Mesenchymal stem cell (in vitro differentiated cells and primary cell): ENCODE data around the gene ACBD6.
"Not testable (repeated sequence)": the region's sequence is repeated elsewhere in the genome, so short reads cannot be mapped to it uniquely, and the experiment has no call there.

Source experiments
- DNase-seq: peaks from one replicate; pipeline ENCODE4 v3.0.0-alpha.2; 2013
- H2AFZ ChIP-seq: one replicate; pipeline ENCODE4 v1.6.1; 2013; ENCODE audit warnings: low read depth, mild to moderate bottlenecking, control low read depth, inconsistent platforms, low read length, moderate library complexity
- H2AK5ac ChIP-seq: 2 replicates; pipeline ENCODE4 v1.6.1; 2013; ENCODE audit warnings: low read length, moderate library complexity, mild to moderate bottlenecking, inconsistent platforms; ENCODE audit not compliant: severe bottlenecking
- H2BK120ac ChIP-seq: one replicate; pipeline ENCODE4 v1.6.1; 2013; ENCODE audit warnings: low read depth, mild to moderate bottlenecking, inconsistent platforms, low read length, moderate library complexity
- H2BK12ac ChIP-seq, 2 experiments: one replicate each; pipeline ENCODE4 v1.6.1; 2013; ENCODE audit warnings: inconsistent platforms in 2 of 2, low read length in 2 of 2, mild to moderate bottlenecking in 2 of 2, moderate library complexity in 2 of 2, control low read depth in 1 of 2
- H2BK15ac ChIP-seq: one replicate; pipeline ENCODE4 v1.6.1; 2013; ENCODE audit warnings: mild to moderate bottlenecking, low read depth, inconsistent platforms; ENCODE audit not compliant: poor library complexity, severe bottlenecking
- H2BK5ac ChIP-seq: 2 replicates; pipeline ENCODE4 v1.6.1; 2013; ENCODE audit warnings: low read depth, mild to moderate bottlenecking, low read length, control low read depth, inconsistent platforms; ENCODE audit not compliant: poor library complexity, severe bottlenecking
- H3K14ac ChIP-seq, 2 experiments: one replicate each; pipeline ENCODE4 v1.6.1; 2013; ENCODE audit warnings: inconsistent platforms in 2 of 2, low read length in 2 of 2, control low read depth in 1 of 2, mild to moderate bottlenecking in 1 of 2, moderate library complexity in 1 of 2
- H3K18ac ChIP-seq, 2 experiments: one replicate each; pipeline ENCODE4 v1.6.1; 2013; ENCODE audit warnings: inconsistent platforms in 2 of 2, low read length in 2 of 2, control low read depth in 1 of 2, low read depth in 1 of 2, mild to moderate bottlenecking in 1 of 2
- H3K23ac ChIP-seq, 2 experiments: one replicate each; pipeline ENCODE4 v1.6.1; 2013; ENCODE audit warnings: inconsistent platforms in 2 of 2, low read length in 2 of 2, mild to moderate bottlenecking in 2 of 2, moderate library complexity in 2 of 2, control low read depth in 1 of 2
- H3K27ac ChIP-seq: 2 replicates; pipeline ENCODE4 v1.5.1; 2013; ENCODE audit warnings: mild to moderate bottlenecking, moderate library complexity, low read length, control low read depth, inconsistent platforms; ENCODE audit not compliant: poor library complexity, severe bottlenecking
- H3K27me3 ChIP-seq, 2 experiments: 2 replicates each; pipeline versions ENCODE4 v1.6.1 to v1.7.0; 2013; ENCODE audit warnings: low read length in 2 of 2, mild to moderate bottlenecking in 2 of 2, moderate library complexity in 2 of 2, control low read depth in 1 of 2, inconsistent platforms in 1 of 2; ENCODE audit not compliant: control insufficient read depth in 1 of 2, insufficient read depth in 1 of 2
- H3K36me3 ChIP-seq, 2 experiments: 2 replicates each; pipeline versions ENCODE4 v1.6.1 to v1.7.0; 2013; ENCODE audit warnings: low read length in 2 of 2, control low read depth in 1 of 2, inconsistent platforms in 1 of 2, low read depth in 1 of 2, mild to moderate bottlenecking in 1 of 2; ENCODE audit not compliant: insufficient read depth in 2 of 2, control insufficient read depth in 1 of 2
- H3K4ac ChIP-seq, 2 experiments: one replicate each; pipeline ENCODE4 v1.6.1; 2013; ENCODE audit warnings: inconsistent platforms in 2 of 2, low read length in 2 of 2, mild to moderate bottlenecking in 2 of 2, moderate library complexity in 2 of 2, control low read depth in 1 of 2, low read depth in 1 of 2
- H3K4me1 ChIP-seq: 2 replicates; pipeline ENCODE4 v1.6.1; 2013; ENCODE audit warnings: low read depth, low read length, control low read depth; ENCODE audit not compliant: control insufficient read depth, insufficient read depth
- H3K4me2 ChIP-seq: 2 replicates; pipeline ENCODE4 v1.6.1; 2013; ENCODE audit warnings: low read length, mild to moderate bottlenecking, inconsistent platforms; ENCODE audit not compliant: poor library complexity, severe bottlenecking
- H3K4me3 ChIP-seq, 2 experiments: 2 replicates each; pipeline versions ENCODE4 v1.5.1 to v1.7.0; 2013; ENCODE audit warnings: low read length in 2 of 2, mild to moderate bottlenecking in 2 of 2, control low read depth in 1 of 2, low read depth in 1 of 2; ENCODE audit not compliant: insufficient read depth in 1 of 2
- H3K79me1 ChIP-seq: replicated peaks from 2 replicates; pipeline ENCODE4 v1.6.1; 2013; ENCODE audit warnings: mild to moderate bottlenecking, control low read depth, low read length, inconsistent platforms; ENCODE audit not compliant: poor library complexity, severe bottlenecking
- H3K9ac ChIP-seq: 2 replicates; pipeline ENCODE4 v1.7.0; 2013; ENCODE audit warnings: mild to moderate bottlenecking, low read length, moderate library complexity
- H3K9me3 ChIP-seq: 2 replicates; pipeline ENCODE4 v1.7.0; 2013; ENCODE audit warnings: mild to moderate bottlenecking, low read length; ENCODE audit not compliant: control insufficient read depth
- H4K8ac ChIP-seq: one replicate; pipeline ENCODE4 v1.6.1; 2013; ENCODE audit warnings: inconsistent platforms, mild to moderate bottlenecking, low read length, moderate library complexity
- H4K91ac ChIP-seq: one replicate; pipeline ENCODE4 v1.6.1; 2013; ENCODE audit warnings: mild to moderate bottlenecking, low read length, inconsistent platforms
- WGBS: methylation state at CpG from one replicate; pipeline ENCODE4 v1.1.7; 2013; ENCODE audit warnings: mixed read lengths; 5-methylcytosine and 5-hydroxymethylcytosine counted together

ACBD6 gene

DNA sequence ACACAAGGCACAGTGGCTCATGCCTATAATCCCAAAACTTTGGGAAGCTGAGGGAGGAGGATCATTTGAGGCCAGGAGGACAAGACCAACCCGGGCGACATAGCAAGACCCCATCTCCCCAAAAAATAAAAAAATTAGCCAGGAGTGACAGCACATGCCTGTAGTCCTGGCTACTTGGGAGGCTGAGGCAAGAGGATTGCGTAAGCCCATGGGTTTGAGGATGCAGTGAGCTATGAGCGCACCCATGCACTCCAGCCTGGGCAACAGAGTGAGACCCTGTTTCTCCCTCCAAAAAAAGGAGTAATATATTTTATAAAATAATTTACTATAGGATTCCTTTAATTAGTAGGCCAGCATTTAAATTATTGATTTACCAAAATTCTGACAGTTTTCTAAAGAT lies 89.8 kb downstream of the ACBD6 start:
- H3K79me1 ChIP-seq: peaks cover 12% of the 10 kb centered on the region
- H3K18ac ChIP-seq: no peak overlapping the region
- WGBS: 100% methylated on average over 1 of the region's 4 CpGs
- H3K4ac ChIP-seq: no peak overlapping the region
- H4K8ac ChIP-seq: no peak overlapping the region
- no peak overlapping the region for H3K27ac ChIP-seq
- no peak overlapping the region for H2BK12ac ChIP-seq
- H4K91ac ChIP-seq: no peak overlapping the region
- H3K4me1 ChIP-seq: no peaks in the 10 kb centered on the region
- DNase-seq: no peak
- H2BK5ac ChIP-seq: no peak overlapping the region
- no peak overlapping the region for H3K14ac ChIP-seq
- H3K36me3 ChIP-seq: peaks cover 3 to 36% of the 10 kb centered on the region in 2 experiments
- no peak overlapping the region for H2AK5ac ChIP-seq
- no peak overlapping the region for H2BK15ac ChIP-seq
- no peaks in the 10 kb centered on the region for H3K27me3 ChIP-seq
- no peak overlapping the region for H3K9ac ChIP-seq
- H3K4me3 ChIP-seq: no peak overlapping the region
- H2BK120ac ChIP-seq: no peak overlapping the region
- no peak overlapping the region for H3K4me2 ChIP-seq
- H3K23ac ChIP-seq: no peak overlapping the region
- H3K9me3 ChIP-seq: no peaks in the 10 kb centered on the region
- no peak overlapping the region for H2AFZ ChIP-seq

DNA sequence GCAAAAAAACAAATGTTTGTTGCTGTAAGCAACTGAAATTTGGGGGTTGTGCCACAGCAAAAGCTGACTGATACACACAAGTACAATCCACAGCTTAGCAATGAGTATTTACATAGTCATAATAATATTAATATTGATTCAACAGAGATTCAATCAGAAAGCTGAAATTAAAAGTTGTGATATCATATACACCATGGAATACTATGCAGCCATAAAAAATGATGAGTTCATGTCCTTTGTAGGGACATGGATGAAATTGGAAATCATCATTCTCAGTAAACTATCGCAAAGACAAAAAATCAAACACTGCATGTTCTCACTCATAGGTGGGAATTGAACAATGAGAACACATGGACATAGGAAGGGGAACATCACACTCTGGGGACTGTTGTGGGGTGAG lies 94.2 kb downstream of the ACBD6 start:
- not testable (repeated sequence) for H3K4me2 ChIP-seq, H3K9ac ChIP-seq

DNA sequence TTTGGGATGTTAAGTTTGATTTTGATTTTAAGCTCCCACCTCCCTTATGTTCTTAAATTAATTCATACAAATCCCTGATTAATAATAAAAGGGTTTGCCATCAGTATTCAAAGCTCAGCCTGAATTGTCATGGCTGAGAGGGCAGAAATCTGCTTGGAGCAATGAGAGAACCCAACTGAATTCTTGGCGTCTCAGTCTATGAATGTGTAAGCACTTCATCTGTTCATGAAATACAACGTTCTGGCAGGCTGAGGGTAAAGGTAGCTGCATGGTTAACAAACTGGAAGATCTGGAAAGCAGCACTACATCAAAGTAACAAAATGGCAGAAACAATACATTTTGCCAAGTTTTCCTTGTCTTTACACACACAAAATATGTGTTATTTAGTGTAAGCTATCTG lies 95.3 kb downstream of the ACBD6 start:
- H3K4me3 ChIP-seq: no peak overlapping the region
- H4K91ac ChIP-seq: no peak overlapping the region
- no peak overlapping the region for H2BK12ac ChIP-seq
- no peak overlapping the region for H3K9ac ChIP-seq
- H2AFZ ChIP-seq: no peak overlapping the region
- no peak overlapping the region for H3K23ac ChIP-seq
- H3K18ac ChIP-seq: no peak overlapping the region
- H3K14ac ChIP-seq: no peak overlapping the region
- H3K4me1 ChIP-seq: no peaks in the 10 kb centered on the region
- DNase-seq: no peak
- H3K27ac ChIP-seq: no peak overlapping the region
- H3K79me1 ChIP-seq: peaks cover 16% of the 10 kb centered on the region
- WGBS: 100% methylated on average over 2 of the region's 2 CpGs
- H3K36me3 ChIP-seq: peaks cover 3 to 31% of the 10 kb centered on the region in 2 experiments
- H3K9me3 ChIP-seq: no peaks in the 10 kb centered on the region
- H3K4ac ChIP-seq: no peak overlapping the region
- H3K4me2 ChIP-seq: no peak overlapping the region
- no peaks in the 10 kb centered on the region for H3K27me3 ChIP-seq
- no peak overlapping the region for H2BK5ac ChIP-seq
- H2BK15ac ChIP-seq: no peak overlapping the region
- no peak overlapping the region for H2AK5ac ChIP-seq
- H2BK120ac ChIP-seq: no peak overlapping the region
- no peak overlapping the region for H4K8ac ChIP-seq

More for the DNA sequence above, 94.2 kb downstream of the ACBD6 start:
- not testable (repeated sequence) for H2BK120ac ChIP-seq, H2AK5ac ChIP-seq, H3K18ac ChIP-seq, H3K14ac ChIP-seq, H3K4ac ChIP-seq, H3K23ac ChIP-seq, H2BK12ac ChIP-seq, DNase-seq, H2AFZ ChIP-seq, H3K4me3 ChIP-seq, H2BK5ac ChIP-seq, H3K27me3 ChIP-seq, H3K27ac ChIP-seq, H3K4me1 ChIP-seq, H3K9me3 ChIP-seq, H4K8ac ChIP-seq, H4K91ac ChIP-seq, H2BK15ac ChIP-seq
- Histone ChIP-seq H3K79me1 (peaks cover 14% of the 10 kb centered on the region), H3K36me3 (peaks cover 3 to 40% of the 10 kb centered on the region in 2 experiments)
- WGBS: no CpG with 5 or more reads among the region's 1 CpG

DNA sequence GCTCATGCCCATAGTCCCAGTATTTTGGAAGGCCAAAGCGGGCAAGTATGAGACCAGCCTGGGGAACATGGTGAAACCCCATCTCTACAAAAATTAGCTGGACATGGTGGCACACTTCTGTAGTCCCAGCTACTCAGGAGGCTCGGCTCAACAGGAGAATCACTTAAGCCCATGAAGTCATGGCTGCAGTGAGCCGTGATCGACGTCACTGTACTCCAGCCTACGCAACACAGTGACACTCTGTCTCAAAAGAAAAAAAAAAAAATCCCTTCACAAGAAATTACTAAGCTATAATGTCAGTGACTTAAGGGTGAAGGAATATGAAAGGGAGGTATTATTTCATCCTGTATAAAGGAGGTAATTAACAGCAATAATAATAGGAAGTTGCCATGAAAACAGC lies 99.8 kb downstream of the ACBD6 start:
- Histone ChIP-seq H3K4me3 (no peak overlapping the region), H3K9me3 (no peaks in the 10 kb centered on the region), H4K8ac (no peak overlapping the region), H2AK5ac (no peak overlapping the region), H2AFZ (no peak overlapping the region), H2BK120ac (no peak overlapping the region), H2BK15ac (no peak overlapping the region), H3K36me3 (peaks cover 3 to 10% of the 10 kb centered on the region in 2 experiments), H3K79me1 (peaks cover 11% of the 10 kb centered on the region), H3K18ac (no peak overlapping the region), H3K27ac (no peak overlapping the region), H3K27me3 (no peaks in the 10 kb centered on the region), H3K4ac (no peak overlapping the region), H3K4me1 (no peaks in the 10 kb centered on the region), H4K91ac (no peak overlapping the region), H2BK12ac (no peak overlapping the region), H3K23ac (no peak overlapping the region), H3K9ac (no peak overlapping the region), H2BK5ac (no peak overlapping the region), H3K4me2 (no peak overlapping the region), H3K14ac (no peak overlapping the region)
- WGBS: 98% methylated on average over 2 of the region's 6 CpGs
- DNase-seq: no peak
